Measurements from ENCODE around the gene SPECC1L. TPM values are rescaled to one million over a fixed set of nuclear protein-coding genes. Genes with fewer than 3 reads are reported as not detected.

SPECC1L gene
- total and polyA plus RNA-seq, 10 of the 15 experiments (the other 5 are each of a cell fraction or from before 2014, with no cell fraction given), result 1.9 to 40.6 (median 19.1) TPM

GRCh38 chr22:24327832-24328231 lies 57.2 kb downstream of the SPECC1L start:
- DNase-seq (ENCODE audit: low read depth, low spot score), result no peak
- TF ChIP-seq, protein P1, sequence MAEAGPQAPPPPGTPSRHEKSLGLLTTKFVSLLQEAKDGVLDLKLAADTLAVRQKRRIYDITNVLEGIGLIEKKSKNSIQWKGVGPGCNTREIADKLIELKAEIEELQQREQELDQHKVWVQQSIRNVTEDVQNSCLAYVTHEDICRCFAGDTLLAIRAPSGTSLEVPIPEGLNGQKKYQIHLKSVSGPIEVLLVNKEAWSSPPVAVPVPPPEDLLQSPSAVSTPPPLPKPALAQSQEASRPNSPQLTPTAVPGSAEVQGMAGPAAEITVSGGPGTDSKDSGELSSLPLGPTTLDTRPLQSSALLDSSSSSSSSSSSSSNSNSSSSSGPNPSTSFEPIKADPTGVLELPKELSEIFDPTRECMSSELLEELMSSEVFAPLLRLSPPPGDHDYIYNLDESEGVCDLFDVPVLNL (IDR thresholded peaks at IDR 0.05; ENCODE audit: low read depth, low read length), result no peak
- peak; percentile 69; the same call in 1 of the 2 replicates for TF ChIP-seq ZBTB33 (IDR thresholded peaks at IDR 0.05)
- no peak for TF ChIP-seq MTA2 (IDR thresholded peaks at IDR 0.05; ENCODE audit: low read depth)
- TF ChIP-seq CEBPB (IDR thresholded peaks at IDR 0.05; ENCODE audit: borderline replicate concordance in 1 of 2, low read depth in 2 of 2, low read length in 2 of 2), result no peak
- TF ChIP-seq RAD51 (IDR thresholded peaks at IDR 0.05), result no peak
- TF ChIP-seq, protein P2, sequence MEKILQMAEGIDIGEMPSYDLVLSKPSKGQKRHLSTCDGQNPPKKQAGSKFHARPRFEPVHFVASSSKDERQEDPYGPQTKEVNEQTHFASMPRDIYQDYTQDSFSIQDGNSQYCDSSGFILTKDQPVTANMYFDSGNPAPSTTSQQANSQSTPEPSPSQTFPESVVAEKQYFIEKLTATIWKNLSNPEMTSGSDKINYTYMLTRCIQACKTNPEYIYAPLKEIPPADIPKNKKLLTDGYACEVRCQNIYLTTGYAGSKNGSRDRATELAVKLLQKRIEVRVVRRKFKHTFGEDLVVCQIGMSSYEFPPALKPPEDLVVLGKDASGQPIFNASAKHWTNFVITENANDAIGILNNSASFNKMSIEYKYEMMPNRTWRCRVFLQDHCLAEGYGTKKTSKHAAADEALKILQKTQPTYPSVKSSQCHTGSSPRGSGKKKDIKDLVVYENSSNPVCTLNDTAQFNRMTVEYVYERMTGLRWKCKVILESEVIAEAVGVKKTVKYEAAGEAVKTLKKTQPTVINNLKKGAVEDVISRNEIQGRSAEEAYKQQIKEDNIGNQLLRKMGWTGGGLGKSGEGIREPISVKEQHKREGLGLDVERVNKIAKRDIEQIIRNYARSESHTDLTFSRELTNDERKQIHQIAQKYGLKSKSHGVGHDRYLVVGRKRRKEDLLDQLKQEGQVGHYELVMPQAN (conservative IDR thresholded peaks at IDR 0.05), result no peak
- H3K36me3 ChIP-seq (ENCODE audit: control insufficient read depth in 2 of 2, insufficient read depth in 2 of 2, low read length in 1 of 2), result peaks cover 8 to 10% of the 10 kb centered on the region in 2 experiments; a peak in 3 of 4 replicates
- ATAC-seq, result no peak
- no peaks in the 10 kb centered on the region for H3K9me3 ChIP-seq (replicated peaks; ENCODE audit: control insufficient read depth, insufficient read depth, low read length)
- ChIA-PET RAD21 (ENCODE audit: unreplicated experiment) (interaction anchor here (0.8 to 1.0 kb wide), 3 partner anchors 107 to 198 kb away, joined by 3 to 4 read pairs (median 4); no protein-coding TSS in a partner anchor), SMC1A (ENCODE audit: uncharacterized antibody, unreplicated experiment) (interaction anchor here (0.6 to 1.5 kb wide), 4 partner anchors 13 to 159 kb away, joined by 3 to 5 read pairs (median 4); no protein-coding TSS in a partner anchor), CTCF (interaction anchor here (0.7 to 6.2 kb wide), 4 partner anchors 23 to 442 kb away, joined by 3 to 62 read pairs (median 4); no protein-coding TSS in a partner anchor), POLR2A (no interaction called here)
- no peaks in the 10 kb centered on the region for H4K20me1 ChIP-seq (ENCODE audit: control insufficient read depth, insufficient read depth)
- BruUV-seq (replicated peaks), result no TSS peak
- intact Hi-C loops (cut with micrococcal nuclease; ENCODE audit: unreplicated experiment) (loop anchor here (10.0 kb wide), 1 partner anchor 107 kb away; no protein-coding TSS in a partner anchor), in situ Hi-C loops (cut with MboI) (no loop called here)
- 98% methylated on average over 5 of the region's 5 CpGs for WGBS (ENCODE audit: insufficient coverage, insufficient replicate concordance, low lambda C conversion rate, missing lambda C conversion rate)
- H3K4me2 ChIP-seq (ENCODE audit: control insufficient read depth, insufficient read depth), result no peak overlapping the region
- no peak overlapping the region for H3K4me3 ChIP-seq
- H3K27ac ChIP-seq (ENCODE audit: control insufficient read depth, insufficient read depth), result no peak overlapping the region
- FAIRE-seq, result no peak
- H3K9ac ChIP-seq (ENCODE audit: control insufficient read depth, insufficient read depth, low read length), result no peak overlapping the region
- H2AFZ ChIP-seq (ENCODE audit: control insufficient read depth, low read depth, low read length), result no peak overlapping the region
- no peaks in the 10 kb centered on the region; the same call in 1 of the 2 replicates for H3K79me2 ChIP-seq (ENCODE audit: control insufficient read depth, insufficient read depth, low read length)
- no peaks in the 10 kb centered on the region for H3K27me3 ChIP-seq (replicated peaks in 1 of 2; ENCODE audit: control insufficient read depth in 2 of 2, insufficient read depth in 2 of 2, low read length in 1 of 2)
- no peaks in the 10 kb centered on the region for H3K4me1 ChIP-seq (ENCODE audit: control insufficient read depth, insufficient read depth, low read length)
